Caco-2 (cell line): ENCODE results near the gene MIPEP. TPM values are rescaled to one million over a fixed set of nuclear protein-coding genes. Genes with fewer than 3 reads are reported as not detected.

Experiments used
- BruUV-seq: library from RNA; stranded (reverse); fragments of 400-500 nt; replicated peaks from 2 replicates; lab custom pipeline; 2021; lab: Mats Ljungman, UMichigan
- CTCF ChIA-PET: fragments of 300-600 bp; sonication (Branson Sonifier 250); formaldehyde crosslinking; loops from one replicate; lab custom pipeline; 2022; ENCODE audit warnings: antibody characterized with exemption; lab: Charles Lee
- POLR2A ChIA-PET: fragments of 300-600 bp; sonication (Branson Sonifier 250); formaldehyde crosslinking; loops from one replicate; lab custom pipeline; 2022; ENCODE audit warnings: antibody characterized with exemption; lab: Charles Lee
- DNase-seq, 2 experiments: peaks; one replicate each; pipeline versions ENCODE4 v3.0.0 to v3.0.0-alpha.2; 2020 to 2022
- H3K27me3 ChIP-seq: replicated peaks from 2 replicates; pipeline ENCODE4 v1.6.0; 2011; ENCODE audit warnings: low read length; ENCODE audit not compliant: control insufficient read depth, insufficient read depth
- H3K36me3 ChIP-seq: 2 replicates; pipeline ENCODE4 v1.5.1; 2011; ENCODE audit warnings: low read length; ENCODE audit not compliant: control insufficient read depth, insufficient read depth
- H3K4me1 ChIP-seq: fragments of 250-450 bp; sonication (Bioruptor Pico); 2 replicates; pipeline ENCODE4 v1.5.1; 2020; ENCODE audit warnings: mild to moderate bottlenecking
- H3K4me3 ChIP-seq: 2 replicates; pipeline ENCODE4 v1.5.1; 2011; ENCODE audit warnings: low read depth, mild to moderate bottlenecking, control low read depth, low read length
- H3K9me3 ChIP-seq: fragments of 250-450 bp; sonication (Bioruptor Pico); 2 replicates; pipeline ENCODE4 v1.5.1; 2020; ENCODE audit warnings: mild to moderate bottlenecking, moderate library complexity
- H3K27ac Mint-ChIP-seq: one replicate; pipeline ENCODE4 v1.8.0; 2022; ENCODE audit warnings: mixed read lengths; ENCODE audit not compliant: unreplicated experiment
- H3K27me3 Mint-ChIP-seq: one replicate; pipeline ENCODE4 v1.8.0; 2022; ENCODE audit warnings: mixed read lengths; ENCODE audit not compliant: insufficient read depth, unreplicated experiment
- H3K36me3 Mint-ChIP-seq: one replicate; pipeline ENCODE4 v1.8.0; 2022; ENCODE audit warnings: mild to moderate bottlenecking, mixed read lengths; ENCODE audit not compliant: insufficient read depth, unreplicated experiment
- H3K4me1 Mint-ChIP-seq: one replicate; pipeline ENCODE4 v1.8.0; 2022; ENCODE audit warnings: low read depth, mixed read lengths; ENCODE audit not compliant: unreplicated experiment
- H3K4me3 Mint-ChIP-seq: one replicate; pipeline ENCODE4 v1.8.0; 2022; ENCODE audit warnings: mild to moderate bottlenecking, moderate library complexity, mixed read lengths; ENCODE audit not compliant: unreplicated experiment
- H3K9me3 Mint-ChIP-seq: one replicate; pipeline ENCODE4 v1.8.0; 2022; ENCODE audit warnings: mixed read lengths; ENCODE audit not compliant: unreplicated experiment
- CTCF ChIP-seq, 2 experiments: fragments of 200-600 bp in 1 of 2; IDR thresholded peaks; 1 replicate in 1 of 2; 2 replicates in 1 of 2; pipeline versions ENCODE4 v1.5.1 to v1.8.0; 2011 to 2022; ENCODE audit warnings: antibody characterized with exemption in 1 of 2, control low read depth in 1 of 2, inconsistent platforms in 1 of 2, low read depth in 1 of 2, low read length in 1 of 2, mild to moderate bottlenecking in 1 of 2, moderate library complexity in 1 of 2; ENCODE audit not compliant: insufficient read depth in 1 of 2, severe bottlenecking in 1 of 2, unreplicated experiment in 1 of 2
- intact Hi-C: fragments of 100-400 bp; cut with micrococcal nuclease; formaldehyde crosslinking; loops from one replicate; pipeline ENCODE4 v1.10.0; 2022; ENCODE audit not compliant: unreplicated experiment
- total RNA-seq: library from RNA; stranded (reverse); gene quantifications from 2 replicates; pipeline ENCODE4 v1.2.3, GENCODE V29; 2022

Gene MIPEP
- total RNA-seq, 1 experiment from 2014 or later = 40.6 TPM

- peaks cover 15% of the 10 kb centered on the region for H3K4me1 ChIP-seq
- Mint-ChIP-seq H3K27ac (no peak overlapping the region), H3K4me3 (no peak overlapping the region), H3K27me3 (no peaks in the 10 kb centered on the region), H3K4me1 (peaks cover 10% of the 10 kb centered on the region), H3K36me3 (no peaks in the 10 kb centered on the region), H3K9me3 (no peaks in the 10 kb centered on the region)
- H3K27me3 ChIP-seq = no peaks in the 10 kb centered on the region
- TF ChIP-seq CTCF (IDR thresholded peaks at IDR 0.05; ENCODE audit: insufficient read depth in 1 of 2, low read depth in 1 of 2, low read length in 1 of 2, severe bottlenecking in 1 of 2, unreplicated experiment in 1 of 2) = no peak
- CTCF ChIA-PET = no interaction called here
- no TSS peak for BruUV-seq
- DNase-seq = no peak
- H3K36me3 ChIP-seq = no peaks in the 10 kb centered on the region
- POLR2A ChIA-PET = no interaction called here
- H3K4me3 ChIP-seq = no peak overlapping the region
- H3K9me3 ChIP-seq = no peaks in the 10 kb centered on the region
- intact Hi-C loops = no loop called here
Observed at GRCh38 chr13:23758798-23759527, 130.2 kb downstream of the MIPEP start.

GRCh38 chr13:23754997-23755396 lies 134.2 kb downstream of the MIPEP start:
- Mint-ChIP-seq H3K4me1 (peaks cover 38% of the 10 kb centered on the region), H3K27ac (peak overlapping the region; percentile 89), H3K27me3 (no peaks in the 10 kb centered on the region), H3K9me3 (no peaks in the 10 kb centered on the region), H3K36me3 (peaks cover 6% of the 10 kb centered on the region), H3K4me3 (peak overlapping the region; percentile 42)
- ChIA-PET POLR2A (no interaction called here), CTCF (no interaction called here)
- BruUV-seq = no TSS peak
- no peaks in the 10 kb centered on the region for H3K27me3 ChIP-seq
- no peaks in the 10 kb centered on the region for H3K36me3 ChIP-seq
- no peak for DNase-seq
- H3K9me3 ChIP-seq = no peaks in the 10 kb centered on the region
- no peak overlapping the region for H3K4me3 ChIP-seq
- H3K4me1 ChIP-seq = peaks cover 54% of the 10 kb centered on the region
- no peak for TF ChIP-seq CTCF (IDR thresholded peaks at IDR 0.05; ENCODE audit: insufficient read depth in 1 of 2, low read depth in 1 of 2, low read length in 1 of 2, severe bottlenecking in 1 of 2, unreplicated experiment in 1 of 2)
- intact Hi-C loops = no loop called here

GRCh38 chr13:23754506-23754905 lies 134.7 kb downstream of the MIPEP start:
- Histone ChIP-seq H3K27me3 (no peaks in the 10 kb centered on the region), H3K36me3 (0 out of 2 replicates have a peak, but pooled peaks cover under 1% of the 10 kb centered on the region), H3K9me3 (no peaks in the 10 kb centered on the region), H3K4me3 (no peak overlapping the region), H3K4me1 (peaks cover 58% of the 10 kb centered on the region)
- no TSS peak for BruUV-seq
- Mint-ChIP-seq H3K4me3 (peak overlapping the region; percentile 42), H3K4me1 (peaks cover 43% of the 10 kb centered on the region), H3K9me3 (no peaks in the 10 kb centered on the region), H3K36me3 (peaks cover 6% of the 10 kb centered on the region), H3K27ac (peak overlapping the region; percentile 89), H3K27me3 (no peaks in the 10 kb centered on the region)
- intact Hi-C loops = no loop called here
- no peak for DNase-seq
- CTCF ChIA-PET = no interaction called here
- no peak for TF ChIP-seq CTCF (IDR thresholded peaks at IDR 0.05; ENCODE audit: insufficient read depth in 1 of 2, low read depth in 1 of 2, low read length in 1 of 2, severe bottlenecking in 1 of 2, unreplicated experiment in 1 of 2)
- POLR2A ChIA-PET = no interaction called here
